HEK293 (cell line): ENCODE data around the gene ADAMTSL3.

ENCODE experiments used
- CTCF ChIP-seq: fragments of 450-650 bp; formaldehyde crosslinking; IDR thresholded peaks from 2 replicates; pipeline ENCODE4 v1.5.1; 2016; ENCODE audit warnings: missing biosample characterization, missing genetic modification characterization
- ZBTB8A ChIP-seq: fragments of 450-650 bp; formaldehyde crosslinking; IDR thresholded peaks from 2 replicates; pipeline ENCODE4 v1.5.1; 2016; ENCODE audit warnings: missing biosample characterization, missing genetic modification characterization
- ZNF274 ChIP-seq, 2 experiments: fragments of 200-500 bp in 1 of 2; fragments of 450-650 bp in 1 of 2; sonication (Bioruptor generic) in 1 of 2; formaldehyde crosslinking in 1 of 2; IDR thresholded peaks; 2 replicates each; pipeline versions ENCODE4 v1.5.1 to v1.6.1; 2014 to 2016; ENCODE audit warnings: borderline replicate concordance in 1 of 2, inconsistent platforms in 1 of 2, low read length in 1 of 2, missing biosample characterization in 1 of 2, missing genetic modification characterization in 1 of 2
- ZNF292 ChIP-seq: fragments of 450-650 bp; formaldehyde crosslinking; IDR thresholded peaks from 2 replicates; pipeline ENCODE4 v1.5.1; 2016; ENCODE audit warnings: low read depth, missing biosample characterization, missing genetic modification characterization, borderline replicate concordance
- ZNF423 ChIP-seq: fragments of 450-650 bp; formaldehyde crosslinking; IDR thresholded peaks from 2 replicates; pipeline ENCODE4 v1.5.1; 2016; ENCODE audit warnings: missing biosample characterization, missing genetic modification characterization
- ZNF488 ChIP-seq: fragments of 450-650 bp; formaldehyde crosslinking; IDR thresholded peaks from 2 replicates; pipeline ENCODE4 v1.5.1; 2016; ENCODE audit warnings: missing biosample characterization, missing genetic modification characterization
- ZNF600 ChIP-seq: fragments of 450-650 bp; formaldehyde crosslinking; IDR thresholded peaks from 2 replicates; pipeline ENCODE4 v1.5.1; 2016; ENCODE audit warnings: missing biosample characterization, missing genetic modification characterization
- TF ChIP-seq, protein P1 (sequence below): fragments of 450-650 bp; formaldehyde crosslinking; IDR thresholded peaks from 2 replicates; pipeline ENCODE4 v1.5.1; 2016; ENCODE audit warnings: missing biosample characterization, missing genetic modification characterization
- TF ChIP-seq, protein P2 (sequence below): fragments of 450-650 bp; formaldehyde crosslinking; IDR thresholded peaks from 2 replicates; pipeline ENCODE4 v1.5.1; 2017; ENCODE audit warnings: missing biosample characterization, missing genetic modification characterization
- TF ChIP-seq, protein P3 (sequence below): fragments of 450-650 bp; formaldehyde crosslinking; IDR thresholded peaks from 2 replicates; pipeline ENCODE4 v1.5.1; 2016; ENCODE audit warnings: missing biosample characterization, missing genetic modification characterization
- TF ChIP-seq, protein P4 (sequence below): fragments of 450-650 bp; formaldehyde crosslinking; IDR thresholded peaks from 2 replicates; pipeline ENCODE4 v1.5.1; 2016; ENCODE audit warnings: missing biosample characterization, missing genetic modification characterization

DNA sequence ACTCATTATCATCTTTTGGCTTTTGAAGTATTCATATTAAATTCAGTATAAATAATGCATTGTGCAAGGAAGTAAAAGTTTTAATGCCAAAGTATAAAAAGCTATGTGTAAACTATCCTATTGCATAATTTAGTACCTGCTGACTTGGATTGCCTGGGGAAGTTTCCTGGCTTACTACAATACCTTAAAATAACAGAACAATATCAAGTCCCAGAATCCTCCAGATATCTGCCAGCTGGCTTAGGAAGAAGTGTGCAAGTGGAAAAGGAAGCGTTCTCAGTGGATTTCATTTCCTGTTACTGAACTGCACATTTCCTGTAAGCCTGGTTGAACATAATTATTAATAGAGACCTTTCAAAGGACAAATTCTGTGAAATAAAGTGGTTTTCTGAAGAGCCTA is 236.7 kb downstream of the ADAMTSL3 start:
- TF ChIP-seq ZNF274 (IDR thresholded peaks at IDR 0.05; ENCODE audit: low read length) (no peak), ZNF274 (tag by site-specific recombination; IDR thresholded peaks at IDR 0.05; ENCODE audit: borderline replicate concordance) (no peak), ZNF488 (tag by site-specific recombination) (no peak), CTCF (tag by site-specific recombination) (no peak), ZNF600 (no peak), ZBTB8A (tag by site-specific recombination) (no peak), ZNF292 (tag by site-specific recombination) (no peak), ZNF423 (tag by site-specific recombination) (no peak)
- TF ChIP-seq, protein P1, sequence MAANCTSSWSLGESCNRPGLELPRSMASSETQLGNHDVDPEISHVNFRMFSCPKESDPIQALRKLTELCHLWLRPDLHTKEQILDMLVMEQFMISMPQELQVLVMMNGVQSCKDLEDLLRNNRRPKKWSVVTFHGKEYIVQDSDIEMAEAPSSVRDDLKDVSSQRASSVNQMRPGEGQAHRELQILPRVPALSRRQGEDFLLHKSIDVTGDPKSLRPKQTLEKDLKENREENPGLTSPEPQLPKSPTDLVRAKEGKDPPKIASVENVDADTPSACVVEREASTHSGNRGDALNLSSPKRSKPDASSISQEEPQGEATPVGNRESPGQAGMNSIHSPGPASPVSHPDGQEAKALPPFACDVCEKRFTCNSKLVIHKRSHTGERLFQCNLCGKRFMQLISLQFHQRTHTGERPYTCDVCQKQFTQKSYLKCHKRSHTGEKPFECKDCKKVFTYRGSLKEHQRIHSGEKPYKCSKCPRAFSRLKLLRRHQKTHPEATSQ (tag by site-specific recombination): no peak
- TF ChIP-seq, protein P2, sequence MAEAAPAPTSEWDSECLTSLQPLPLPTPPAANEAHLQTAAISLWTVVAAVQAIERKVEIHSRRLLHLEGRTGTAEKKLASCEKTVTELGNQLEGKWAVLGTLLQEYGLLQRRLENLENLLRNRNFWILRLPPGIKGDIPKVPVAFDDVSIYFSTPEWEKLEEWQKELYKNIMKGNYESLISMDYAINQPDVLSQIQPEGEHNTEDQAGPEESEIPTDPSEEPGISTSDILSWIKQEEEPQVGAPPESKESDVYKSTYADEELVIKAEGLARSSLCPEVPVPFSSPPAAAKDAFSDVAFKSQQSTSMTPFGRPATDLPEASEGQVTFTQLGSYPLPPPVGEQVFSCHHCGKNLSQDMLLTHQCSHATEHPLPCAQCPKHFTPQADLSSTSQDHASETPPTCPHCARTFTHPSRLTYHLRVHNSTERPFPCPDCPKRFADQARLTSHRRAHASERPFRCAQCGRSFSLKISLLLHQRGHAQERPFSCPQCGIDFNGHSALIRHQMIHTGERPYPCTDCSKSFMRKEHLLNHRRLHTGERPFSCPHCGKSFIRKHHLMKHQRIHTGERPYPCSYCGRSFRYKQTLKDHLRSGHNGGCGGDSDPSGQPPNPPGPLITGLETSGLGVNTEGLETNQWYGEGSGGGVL (tag by site-specific recombination): no peak
- TF ChIP-seq, protein P3, sequence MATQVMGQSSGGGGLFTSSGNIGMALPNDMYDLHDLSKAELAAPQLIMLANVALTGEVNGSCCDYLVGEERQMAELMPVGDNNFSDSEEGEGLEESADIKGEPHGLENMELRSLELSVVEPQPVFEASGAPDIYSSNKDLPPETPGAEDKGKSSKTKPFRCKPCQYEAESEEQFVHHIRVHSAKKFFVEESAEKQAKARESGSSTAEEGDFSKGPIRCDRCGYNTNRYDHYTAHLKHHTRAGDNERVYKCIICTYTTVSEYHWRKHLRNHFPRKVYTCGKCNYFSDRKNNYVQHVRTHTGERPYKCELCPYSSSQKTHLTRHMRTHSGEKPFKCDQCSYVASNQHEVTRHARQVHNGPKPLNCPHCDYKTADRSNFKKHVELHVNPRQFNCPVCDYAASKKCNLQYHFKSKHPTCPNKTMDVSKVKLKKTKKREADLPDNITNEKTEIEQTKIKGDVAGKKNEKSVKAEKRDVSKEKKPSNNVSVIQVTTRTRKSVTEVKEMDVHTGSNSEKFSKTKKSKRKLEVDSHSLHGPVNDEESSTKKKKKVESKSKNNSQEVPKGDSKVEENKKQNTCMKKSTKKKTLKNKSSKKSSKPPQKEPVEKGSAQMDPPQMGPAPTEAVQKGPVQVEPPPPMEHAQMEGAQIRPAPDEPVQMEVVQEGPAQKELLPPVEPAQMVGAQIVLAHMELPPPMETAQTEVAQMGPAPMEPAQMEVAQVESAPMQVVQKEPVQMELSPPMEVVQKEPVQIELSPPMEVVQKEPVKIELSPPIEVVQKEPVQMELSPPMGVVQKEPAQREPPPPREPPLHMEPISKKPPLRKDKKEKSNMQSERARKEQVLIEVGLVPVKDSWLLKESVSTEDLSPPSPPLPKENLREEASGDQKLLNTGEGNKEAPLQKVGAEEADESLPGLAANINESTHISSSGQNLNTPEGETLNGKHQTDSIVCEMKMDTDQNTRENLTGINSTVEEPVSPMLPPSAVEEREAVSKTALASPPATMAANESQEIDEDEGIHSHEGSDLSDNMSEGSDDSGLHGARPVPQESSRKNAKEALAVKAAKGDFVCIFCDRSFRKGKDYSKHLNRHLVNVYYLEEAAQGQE: no peak
- TF ChIP-seq, protein P4, sequence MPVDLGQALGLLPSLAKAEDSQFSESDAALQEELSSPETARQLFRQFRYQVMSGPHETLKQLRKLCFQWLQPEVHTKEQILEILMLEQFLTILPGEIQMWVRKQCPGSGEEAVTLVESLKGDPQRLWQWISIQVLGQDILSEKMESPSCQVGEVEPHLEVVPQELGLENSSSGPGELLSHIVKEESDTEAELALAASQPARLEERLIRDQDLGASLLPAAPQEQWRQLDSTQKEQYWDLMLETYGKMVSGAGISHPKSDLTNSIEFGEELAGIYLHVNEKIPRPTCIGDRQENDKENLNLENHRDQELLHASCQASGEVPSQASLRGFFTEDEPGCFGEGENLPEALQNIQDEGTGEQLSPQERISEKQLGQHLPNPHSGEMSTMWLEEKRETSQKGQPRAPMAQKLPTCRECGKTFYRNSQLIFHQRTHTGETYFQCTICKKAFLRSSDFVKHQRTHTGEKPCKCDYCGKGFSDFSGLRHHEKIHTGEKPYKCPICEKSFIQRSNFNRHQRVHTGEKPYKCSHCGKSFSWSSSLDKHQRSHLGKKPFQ (tag by site-specific recombination): no peak
